GM21576 (cell line): ENCODE measurements around the gene C9orf85.
"Not testable (repeated sequence)": the region's sequence is repeated elsewhere in the genome, so short reads cannot be mapped to it uniquely, and the experiment has no call there.

ENCODE experiments used
- ATAC-seq: cut with Tn5 transposase; IDR thresholded peaks from one replicate; pipeline ENCODE4 v1.9.1; 2021; ENCODE audit warnings: mild to moderate bottlenecking, moderate library complexity; ENCODE audit not compliant: unreplicated experiment

Gene C9orf85

DNA sequence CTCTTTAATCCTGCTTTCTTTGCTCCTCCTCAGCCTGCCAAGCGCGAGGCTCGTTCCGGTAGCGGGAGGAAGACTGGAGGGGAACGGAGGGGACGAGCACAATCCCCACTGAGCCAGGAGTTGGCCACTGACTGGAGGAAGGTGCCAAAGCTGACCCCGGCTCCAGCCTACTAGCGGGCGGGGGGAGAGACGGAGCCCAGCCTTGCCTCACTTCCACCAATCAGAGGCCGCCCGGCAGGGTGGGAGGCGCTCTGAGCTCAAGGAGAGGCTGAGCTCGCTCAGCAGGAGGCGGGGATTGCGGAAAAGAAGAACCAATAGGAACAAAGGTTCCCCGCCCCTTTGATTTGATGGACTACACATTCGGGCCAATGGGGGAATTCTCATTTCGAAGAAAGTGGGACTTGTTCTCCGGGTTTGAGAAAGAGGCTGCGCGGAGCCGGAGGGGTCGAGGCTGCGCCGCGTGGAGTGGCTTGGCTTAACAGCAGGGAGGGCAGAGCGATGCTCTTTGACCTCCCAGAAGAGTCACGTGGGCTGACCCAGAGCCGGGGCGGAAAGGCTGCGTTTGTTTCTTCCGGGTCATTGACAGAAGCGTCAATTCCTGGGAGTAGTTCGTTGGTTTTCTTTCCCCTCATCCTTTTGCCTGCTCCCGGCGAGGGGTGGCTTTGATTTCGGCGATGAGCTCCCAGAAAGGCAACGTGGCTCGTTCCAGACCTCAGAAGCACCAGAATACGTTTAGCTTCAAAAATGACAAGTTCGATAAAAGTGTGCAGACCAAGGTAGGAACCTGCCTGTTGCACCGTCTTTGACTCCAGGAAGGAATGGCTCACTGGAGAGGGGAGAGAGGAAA is at the start of gene C9orf85, which contains the start of gene ABHD17B:
TSS of gene C9orf85 (plus strand) at position 579 of the 847 bp plus-strand sequence. CDS start at position 675, 96 bp downstream.
TSS of gene ABHD17B (minus strand) at position 133 of the 847 bp plus-strand sequence. CDS start 36,113 bp downstream, outside the sequence.
- ATAC-seq: peak; percentile 92

DNA sequence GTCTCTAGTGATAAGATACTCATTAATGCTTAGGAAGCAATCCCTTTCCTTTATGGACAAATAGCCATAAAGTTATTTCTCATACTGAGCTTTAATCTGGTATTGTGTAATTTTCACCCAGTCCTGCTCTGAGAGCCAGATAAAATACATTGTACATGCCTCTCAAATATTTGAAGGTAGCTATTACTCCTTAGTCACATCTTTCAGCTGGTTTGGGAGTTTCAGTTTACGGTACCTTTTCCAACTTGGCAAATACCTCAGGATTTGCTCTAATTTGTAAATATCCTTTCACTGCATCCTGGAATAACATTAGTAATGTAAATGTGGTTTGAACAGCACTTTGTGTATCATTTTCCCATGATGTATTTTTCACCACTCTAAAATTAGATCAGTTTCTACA is 47.8 kb upstream of the C9orf85 start:
- ATAC-seq: no peak

DNA sequence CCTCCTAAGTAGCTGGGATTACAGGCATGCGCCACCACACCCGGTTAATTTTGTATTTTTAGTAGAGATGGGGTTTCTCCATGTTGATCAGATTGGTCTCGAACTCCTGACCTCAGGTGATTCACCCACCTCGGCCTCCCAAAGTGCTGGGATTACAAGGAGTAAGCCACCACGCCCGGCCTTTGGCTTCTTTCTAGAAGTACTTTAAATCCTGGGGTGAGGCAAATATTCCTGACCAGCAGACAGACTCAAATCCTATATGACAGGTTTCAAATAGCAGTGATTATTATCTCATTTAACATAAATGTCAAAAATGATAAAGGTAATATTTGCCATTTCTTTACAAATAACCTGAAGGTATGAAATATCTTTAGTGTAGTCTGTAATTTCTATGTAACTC is 36.1 kb upstream of the C9orf85 start:
- ATAC-seq: no peak

DNA sequence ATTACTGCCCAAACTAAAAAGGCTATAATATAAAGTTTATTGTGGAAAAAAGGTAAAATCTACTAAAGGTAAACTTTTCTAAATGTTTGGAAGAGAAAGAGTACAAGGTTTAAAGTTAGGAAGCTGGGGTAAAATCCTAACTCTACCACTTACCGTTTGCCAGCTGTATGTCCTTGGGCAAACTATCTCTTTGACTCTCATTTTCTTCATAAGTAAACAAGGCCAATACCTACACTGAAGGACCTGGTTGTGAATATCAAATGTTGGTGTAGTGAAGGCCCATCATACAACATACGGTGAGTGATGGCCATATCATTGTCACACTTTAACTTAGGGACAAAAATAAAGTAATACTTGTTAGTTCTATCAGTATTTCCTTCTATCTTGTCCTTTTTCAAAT is 35.3 kb upstream of the C9orf85 start:
- no peak for ATAC-seq

GRCh38 chr9:71876829-71877228 is 34.6 kb upstream of the C9orf85 start:
- ATAC-seq: no peak

DNA sequence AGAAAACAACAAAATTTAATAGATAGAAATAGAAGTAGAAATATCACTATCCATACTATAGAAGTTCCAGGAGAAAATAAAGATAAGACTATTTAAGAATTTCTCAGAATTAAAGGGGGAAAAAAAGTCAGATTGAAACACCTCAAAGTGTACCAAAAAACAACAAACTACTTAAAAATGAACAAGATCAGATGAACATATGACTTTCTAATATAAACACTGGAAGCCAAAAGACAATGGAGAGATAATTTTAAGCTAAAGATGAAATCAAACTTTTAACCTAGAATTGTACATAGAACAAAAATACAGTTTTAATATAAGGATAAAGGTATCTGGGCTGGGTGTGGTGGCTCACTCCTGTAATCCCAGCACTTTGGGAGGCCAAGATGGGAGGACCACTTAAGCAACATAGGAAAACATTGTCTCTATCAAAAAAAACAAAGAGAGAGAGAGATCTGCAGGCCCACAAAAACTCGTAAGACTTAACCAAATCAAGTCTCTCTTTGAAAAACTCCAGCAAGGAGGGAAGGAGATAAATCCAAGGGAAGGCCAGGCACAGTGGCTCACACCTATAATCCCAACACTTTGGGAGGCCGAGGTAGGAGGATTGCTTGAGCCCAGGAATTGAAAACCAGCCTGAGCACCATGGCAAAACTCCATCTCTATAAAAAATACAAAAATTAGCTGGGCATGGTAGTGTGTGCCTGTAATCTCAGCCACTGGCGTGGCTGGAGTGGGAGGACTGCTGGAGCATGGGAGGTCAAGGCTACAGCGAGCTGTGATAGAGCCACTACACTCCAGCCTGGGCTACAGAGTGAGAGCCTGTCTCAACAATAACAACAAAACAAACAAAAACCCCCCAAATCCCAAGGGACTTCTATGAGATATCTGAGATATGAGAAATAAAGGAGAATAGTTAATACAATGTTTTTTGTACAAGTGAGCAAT is 32.8 kb upstream of the C9orf85 start:
- ATAC-seq: no peak

DNA sequence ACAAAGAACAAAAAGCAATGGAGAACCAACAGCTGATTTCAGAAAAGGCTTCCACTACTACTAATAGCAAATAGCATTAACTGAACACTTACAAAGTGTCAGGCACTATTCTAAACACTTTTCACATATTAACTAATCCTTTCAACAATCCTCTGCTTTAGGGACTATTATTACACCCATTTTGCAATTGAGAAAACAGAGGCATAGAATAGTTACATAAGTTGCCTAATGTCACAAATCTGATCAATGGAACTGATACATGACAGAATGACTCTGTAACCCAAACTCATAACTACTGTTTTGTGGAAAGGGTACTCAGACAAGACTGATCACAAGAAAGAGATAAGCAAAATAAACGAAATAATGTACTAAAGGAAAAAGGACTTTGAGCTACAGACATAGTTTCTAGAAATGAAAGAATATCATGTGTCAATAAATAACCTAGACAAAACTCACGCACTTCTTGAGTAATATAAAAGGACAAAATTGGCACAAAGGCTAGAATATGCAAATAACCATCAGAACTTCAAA is 31.7 kb upstream of the C9orf85 start:
- no peak for ATAC-seq

DNA sequence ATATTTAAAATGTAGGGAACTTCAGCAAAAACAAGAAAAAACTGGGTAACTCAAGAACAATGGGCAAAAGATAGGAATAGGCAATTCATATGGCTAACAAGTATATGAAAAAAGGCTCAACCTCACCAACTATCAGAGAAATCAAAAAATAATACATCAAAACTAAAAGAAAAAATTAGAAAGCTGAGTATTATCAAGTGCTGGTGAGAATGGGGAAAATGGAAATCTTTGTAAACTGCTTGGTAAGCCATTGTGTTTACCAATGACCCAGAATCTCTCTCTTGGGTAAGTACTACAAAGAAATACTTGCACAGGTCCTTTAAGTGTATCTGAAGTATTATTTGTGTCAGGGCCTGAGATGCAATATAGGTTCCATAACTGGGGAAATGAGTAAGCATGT is 27.4 kb upstream of the C9orf85 start:
- no peak for ATAC-seq

GRCh38 chr9:71885467-71885866 is 26.0 kb upstream of the C9orf85 start:
- no peak for ATAC-seq

DNA sequence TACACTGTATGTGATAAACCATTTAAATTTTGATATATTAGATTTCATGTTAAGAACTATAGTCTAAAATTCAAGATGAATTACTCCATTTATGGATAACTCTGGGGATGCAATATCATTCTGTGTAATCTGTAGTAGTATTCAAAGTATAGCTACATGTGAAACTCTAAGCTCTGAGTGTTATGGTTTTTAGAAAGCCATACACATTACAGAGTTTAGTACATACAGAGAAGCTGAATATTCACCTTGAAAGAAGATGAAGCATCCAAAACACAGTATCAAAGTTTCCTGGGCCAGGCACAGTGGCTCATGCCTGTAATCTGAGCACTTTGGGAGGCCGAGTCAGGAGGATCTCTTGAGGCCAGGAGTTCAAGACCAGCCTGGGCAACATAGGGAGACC is 25.4 kb upstream of the C9orf85 start:
- no peak for ATAC-seq

GRCh38 chr9:71886541-71886940 is 24.9 kb upstream of the C9orf85 start:
- no peak for ATAC-seq

DNA sequence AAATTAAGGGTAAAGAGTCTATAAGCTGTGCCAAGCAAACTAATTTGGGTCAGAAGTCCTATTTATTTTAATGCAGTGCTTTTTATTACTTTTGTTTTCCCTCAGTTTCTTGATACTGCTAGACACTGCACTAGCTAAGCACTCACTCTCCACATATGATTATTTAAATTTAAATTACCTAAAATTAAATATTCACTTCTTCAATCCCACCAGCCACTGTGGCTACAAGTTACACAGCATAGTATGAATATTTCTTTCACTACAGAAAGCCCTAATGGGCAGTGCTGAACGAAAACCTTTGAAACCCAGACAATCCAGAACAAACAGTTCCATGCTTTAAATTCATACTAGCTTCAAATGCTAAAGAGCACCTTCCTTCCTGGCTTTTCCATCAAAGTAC is 24.1 kb upstream of the C9orf85 start:
- no peak for ATAC-seq

- ATAC-seq: no peak
Observed at GRCh38 chr9:71890042-71890679, 21.3 kb upstream of the C9orf85 start.

DNA sequence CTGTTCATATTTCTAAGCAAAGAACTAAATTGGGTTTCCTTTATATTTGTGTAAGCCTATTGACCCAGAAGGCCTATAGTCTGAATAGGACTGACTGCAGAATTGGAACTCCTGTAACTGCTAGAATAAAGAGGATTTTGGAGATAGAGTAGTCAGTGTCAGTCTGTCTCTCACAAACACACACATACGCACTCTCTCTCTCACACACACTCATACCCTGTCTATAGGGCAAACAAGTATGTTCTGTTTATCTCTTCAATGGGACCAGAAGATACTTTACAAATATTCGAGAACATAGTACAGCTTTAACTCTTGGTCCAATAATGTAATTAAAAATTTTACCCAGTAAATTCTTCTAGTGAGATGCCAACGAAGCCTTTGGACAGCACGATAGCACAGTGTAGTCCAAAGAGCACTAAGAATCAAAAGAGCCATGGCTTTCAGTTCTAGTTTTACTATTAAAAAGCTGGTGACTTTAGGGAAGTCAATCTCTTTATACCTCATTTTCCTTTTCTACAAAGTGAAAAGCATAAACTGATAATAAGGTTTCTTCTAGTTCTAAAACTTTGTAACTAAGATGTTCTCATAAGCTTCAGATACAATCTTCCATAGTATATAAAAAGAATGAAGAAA is 19.8 kb upstream of the C9orf85 start:
- no peak for ATAC-seq

GRCh38 chr9:71895117-71895516 is 16.3 kb upstream of the C9orf85 start:
- ATAC-seq: peak; percentile 44

GRCh38 chr9:71895955-71896354 is 15.5 kb upstream of the C9orf85 start:
- no peak for ATAC-seq

DNA sequence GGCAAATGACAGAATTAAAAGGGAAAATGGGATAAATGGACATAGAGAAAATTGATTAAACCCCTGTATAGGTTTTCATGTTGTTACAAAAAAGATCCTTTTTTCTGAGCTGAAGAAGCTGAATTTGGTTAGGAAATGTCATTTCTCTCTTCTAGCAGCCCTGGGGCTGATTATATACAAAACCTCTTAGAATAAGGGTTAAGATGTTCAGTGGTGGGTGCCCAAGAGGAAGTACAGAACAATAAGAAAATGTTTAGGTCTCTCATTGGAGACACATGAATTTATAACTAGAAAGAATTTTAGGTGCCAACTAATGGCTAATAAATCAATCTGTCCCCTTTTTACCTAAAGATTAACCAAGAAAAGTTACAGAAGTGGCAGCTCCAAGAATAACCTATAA is 14.7 kb upstream of the C9orf85 start:
- ATAC-seq: no peak

GRCh38 chr9:71897577-71897976 is 13.9 kb upstream of the C9orf85 start:
- peak; percentile 71 for ATAC-seq

DNA sequence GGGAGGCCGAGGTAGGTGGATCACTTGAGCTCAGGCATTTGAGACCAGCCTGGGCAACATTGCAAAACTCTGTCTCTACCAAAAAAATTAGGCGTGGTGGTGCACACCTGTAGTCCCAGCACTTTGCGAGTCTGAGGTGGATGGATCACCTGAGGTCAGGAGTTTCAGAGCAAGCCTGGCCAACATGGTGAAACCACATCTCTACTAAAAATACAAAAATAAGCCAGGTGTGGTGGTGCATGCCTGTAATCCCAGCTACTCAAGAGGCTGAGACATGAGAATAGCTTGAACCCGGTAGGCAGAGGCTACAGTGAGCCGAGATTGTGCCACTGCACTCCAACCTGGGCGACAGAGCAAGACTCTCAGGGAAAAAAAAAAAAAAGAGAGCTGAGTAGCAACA is 12.7 kb upstream of the C9orf85 start:
- not testable (repeated sequence) for ATAC-seq
